ENCODE results near the gene GSK3B.
A peak's percentile ranks its signal among the peaks of the same experiment; 100 is the strongest.
"Not testable (repeated sequence)": the region's sequence is repeated elsewhere in the genome, so short reads cannot be mapped to it uniquely, and the experiment has no call there.

Gene GSK3B

DNA sequence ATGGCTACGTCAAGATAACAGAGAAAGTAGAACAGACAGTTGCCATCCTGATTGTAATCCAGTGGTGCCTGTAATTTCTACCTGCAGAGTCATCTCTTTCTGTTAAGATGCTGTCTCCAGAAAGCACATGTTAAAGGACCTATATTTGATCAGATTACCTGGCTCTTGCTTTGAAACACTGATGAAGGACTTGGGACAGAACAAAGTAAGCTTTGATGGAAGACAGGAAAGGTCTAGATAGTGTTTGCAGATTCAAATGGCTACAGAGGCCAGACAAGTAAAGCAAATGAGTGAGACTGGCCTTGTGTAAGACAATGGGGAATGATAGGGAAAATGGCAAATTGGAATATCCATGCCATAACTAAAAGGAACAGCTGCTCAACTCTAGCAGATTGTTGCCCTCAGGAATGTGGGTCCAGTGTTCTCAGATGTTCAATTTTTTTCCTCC is 1.8 kb upstream of the GSK3B start:
- no peak for DNase-seq (ENCODE audit: low spot score)

DNA sequence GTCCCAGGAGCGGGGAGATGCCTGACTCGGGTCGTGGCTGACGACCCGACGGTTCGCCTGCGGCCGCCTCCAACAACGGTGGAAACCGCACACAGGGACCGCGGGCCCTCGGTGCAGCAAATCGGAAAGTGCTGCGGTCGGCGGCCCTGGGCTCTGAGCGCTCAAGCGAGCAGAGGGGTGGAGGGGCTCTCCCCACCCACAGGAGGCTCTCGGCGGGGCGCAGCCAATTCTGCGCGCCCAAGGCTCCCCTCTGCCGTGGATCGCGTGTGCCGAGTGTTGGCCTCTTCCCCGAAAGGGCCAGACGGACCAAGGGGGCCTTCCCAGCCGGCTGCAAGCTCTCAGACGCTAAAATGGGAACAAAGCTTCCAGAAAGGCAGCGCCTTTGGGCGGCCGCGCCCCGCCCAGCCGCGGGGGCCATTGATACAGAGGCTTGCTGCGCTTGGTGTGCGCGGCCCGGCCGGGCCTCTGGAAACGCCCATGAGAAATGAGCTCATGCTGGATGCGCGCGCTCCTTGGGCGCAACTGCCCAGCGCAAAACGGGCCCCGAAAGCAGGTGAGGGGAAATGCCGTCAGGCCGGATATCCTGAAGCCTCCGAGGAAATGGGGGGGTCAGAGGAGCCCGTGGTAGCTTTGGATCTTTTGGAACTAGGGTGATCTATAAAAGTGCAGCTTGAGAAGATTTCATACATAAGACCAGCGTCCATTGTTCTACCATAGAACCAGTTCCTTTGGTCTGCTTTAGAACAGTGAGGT is 1.2 kb upstream of the GSK3B start:
- peak; percentile 74 for DNase-seq (ENCODE audit: low spot score)

DNA sequence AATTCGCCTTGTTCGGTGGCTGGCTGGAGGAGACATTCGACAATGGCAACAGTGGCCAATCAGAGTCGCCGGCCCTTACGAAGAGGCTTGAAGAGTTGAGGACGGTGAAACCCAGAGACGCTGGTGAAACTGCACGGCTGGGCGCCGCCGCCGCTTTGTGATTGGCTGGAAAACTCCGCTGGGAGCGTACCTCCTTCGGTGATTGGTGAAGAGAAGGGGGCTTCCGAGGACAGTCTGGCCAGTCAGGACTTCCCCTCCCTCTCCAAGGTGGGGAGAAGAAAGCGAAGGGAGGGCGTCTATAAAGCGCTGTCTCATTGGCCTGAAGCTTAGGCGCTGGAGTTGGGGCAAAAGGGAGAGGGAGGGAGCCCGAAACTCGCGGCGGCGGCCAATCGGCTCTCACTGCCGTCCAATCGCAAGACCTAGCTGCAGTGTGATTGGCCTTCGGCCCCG is 554 bp upstream of the GSK3B start:
- peak; percentile 98 for DNase-seq (ENCODE audit: low spot score)

DNA sequence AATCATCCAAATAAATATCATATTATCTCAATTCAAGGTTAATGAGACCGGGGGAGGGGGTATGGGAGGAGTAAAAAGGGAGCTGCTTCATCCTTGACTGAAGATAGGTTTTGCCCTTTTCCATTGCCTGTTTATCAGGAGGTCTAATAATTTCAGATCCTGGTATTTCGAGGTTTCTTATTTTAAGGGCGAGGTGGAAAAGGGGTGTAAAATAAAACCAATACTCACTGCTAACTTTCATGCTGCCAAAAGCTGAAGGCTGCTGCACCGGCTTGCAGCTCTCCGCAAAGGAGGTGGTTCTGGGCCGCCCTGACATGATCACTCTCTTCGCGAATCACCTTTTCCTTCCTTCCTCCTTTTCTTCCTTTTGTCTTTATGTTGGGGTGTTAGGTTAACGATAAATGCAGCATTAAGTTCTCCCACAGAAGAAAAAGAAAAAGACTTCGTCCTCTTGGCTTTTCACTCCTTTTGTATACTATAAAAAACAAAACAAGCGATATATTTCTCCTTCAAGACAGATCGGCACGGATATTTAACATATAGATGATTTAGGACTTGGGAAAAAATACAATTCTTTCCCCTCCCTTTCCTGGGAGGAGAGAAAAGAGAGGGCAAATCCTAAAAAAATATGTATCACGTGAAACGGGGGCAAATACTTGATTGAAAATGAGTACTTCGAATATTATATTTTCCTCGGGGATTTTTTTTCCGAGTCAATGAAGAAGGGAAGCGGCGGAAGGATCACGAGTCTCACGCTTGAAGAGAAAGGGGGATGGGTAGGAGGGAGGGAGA is 932 bp downstream of the GSK3B start:
- no peak for DNase-seq (ENCODE audit: low spot score)

DNA sequence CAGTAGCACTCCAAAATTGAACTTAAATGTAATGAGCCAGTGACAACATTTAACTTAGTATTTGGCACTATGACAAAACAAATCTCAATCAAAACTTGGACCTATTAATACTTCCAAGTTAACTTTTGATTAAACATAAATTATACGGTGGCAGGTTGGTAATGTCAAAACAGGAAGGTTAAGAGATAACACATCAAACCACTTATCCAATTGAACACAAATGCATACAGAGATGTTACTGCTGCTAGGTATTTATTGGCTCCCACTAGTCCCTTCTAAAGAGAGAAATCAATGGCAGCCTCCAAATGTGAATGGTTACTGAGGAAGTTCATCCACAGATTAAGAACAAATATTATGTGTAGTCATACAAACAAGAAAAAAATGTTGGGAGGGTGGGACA is 1.8 kb downstream of the GSK3B start:
- DNase-seq (ENCODE audit: low spot score), result no peak

DNA sequence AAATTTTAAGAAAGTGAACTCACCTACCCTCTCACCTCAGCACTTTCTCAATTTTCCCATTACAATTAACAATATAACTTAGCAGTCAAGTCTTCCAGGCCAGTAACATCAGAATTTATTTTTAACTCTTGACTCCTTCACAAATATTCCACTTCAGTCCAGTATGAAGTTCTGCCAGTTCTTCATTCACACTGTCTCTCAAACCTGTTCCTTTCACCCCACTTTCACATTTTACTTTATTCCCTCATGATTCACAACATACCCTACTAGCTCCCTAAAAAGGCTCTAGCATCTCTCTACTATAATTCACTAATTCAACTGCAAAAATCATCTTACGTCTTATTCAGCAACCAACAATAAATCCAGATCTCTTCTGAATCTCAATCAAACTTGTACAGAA is 3.8 kb downstream of the GSK3B start:
- DNase-seq (ENCODE audit: low spot score), result no peak

DNA sequence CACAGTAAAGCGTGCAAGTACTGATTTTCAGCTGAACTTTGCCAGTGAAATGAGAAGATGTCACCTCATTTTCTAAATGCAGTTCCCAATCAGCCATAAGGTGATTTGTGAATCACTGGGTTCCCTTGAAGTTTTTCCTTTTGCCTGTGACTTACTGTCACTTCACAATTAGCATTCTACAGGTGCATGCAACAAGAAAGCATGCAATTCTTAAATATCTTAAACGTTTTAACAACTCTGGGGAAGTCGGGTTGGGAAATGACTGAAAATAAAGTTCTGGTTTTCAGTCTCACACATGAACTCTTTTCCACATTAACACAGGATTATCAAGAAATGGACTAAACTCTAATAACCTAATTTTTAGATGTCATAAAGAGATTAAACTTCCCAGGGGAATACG is 5.2 kb downstream of the GSK3B start:
- no peak for DNase-seq (ENCODE audit: low spot score)

DNA sequence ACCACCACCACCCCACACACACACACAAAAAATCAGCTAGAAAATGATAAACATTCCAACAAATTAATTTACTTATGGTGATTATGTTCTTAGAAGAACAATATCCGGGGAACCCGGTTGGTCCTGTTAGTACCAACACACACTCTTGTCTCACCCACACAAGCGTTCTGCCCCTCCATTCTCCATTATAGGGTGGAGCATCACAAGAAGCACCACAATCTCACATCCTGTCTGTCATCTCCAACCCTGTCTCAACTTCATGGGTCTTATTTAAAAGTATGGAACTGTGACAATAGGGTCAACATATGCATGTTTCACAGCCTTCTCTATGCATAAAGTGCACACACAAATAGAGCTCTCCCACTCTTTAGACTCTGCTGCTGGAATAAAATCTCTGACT is 5.6 kb downstream of the GSK3B start:
- no peak for DNase-seq (ENCODE audit: low spot score)

DNA sequence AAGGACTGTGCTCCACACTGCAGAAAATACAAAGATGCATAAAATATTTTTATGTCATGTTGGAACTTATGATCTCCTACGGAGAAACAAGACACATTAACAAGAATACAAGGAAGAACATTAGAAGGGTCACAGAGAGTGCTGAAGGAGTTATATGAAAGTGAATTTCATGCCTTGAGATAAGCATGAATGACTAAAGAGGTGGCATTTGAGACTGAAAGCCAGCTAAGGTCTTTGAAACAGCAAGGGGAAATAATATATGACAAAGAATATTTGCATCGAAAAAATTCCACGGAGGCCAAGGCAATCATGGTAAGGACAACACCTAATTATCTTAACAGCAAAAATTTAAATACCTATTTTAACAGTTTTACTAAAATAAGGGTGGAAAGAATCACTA is 12.5 kb downstream of the GSK3B start:
- no peak for DNase-seq (ENCODE audit: low spot score)

DNA sequence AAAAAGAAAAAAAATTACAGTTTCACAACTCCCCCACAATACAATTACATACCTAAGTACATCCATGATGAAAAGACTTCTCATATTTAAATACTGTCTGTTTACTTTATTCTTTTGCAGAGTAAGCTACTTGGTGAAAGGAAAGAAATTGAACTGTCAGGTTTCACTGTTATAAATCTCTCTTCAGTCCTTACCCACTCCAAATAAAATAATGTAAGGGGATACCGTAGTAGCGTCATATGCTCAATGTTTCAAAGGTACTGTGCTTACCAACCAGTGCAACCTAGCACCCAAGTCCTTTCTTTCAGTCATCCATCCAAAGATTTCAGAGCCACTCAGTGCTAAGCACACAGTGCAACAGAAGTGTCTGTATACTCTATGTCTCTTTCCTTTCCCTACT is 13.4 kb downstream of the GSK3B start:
- DNase-seq (ENCODE audit: low spot score), result no peak

DNA sequence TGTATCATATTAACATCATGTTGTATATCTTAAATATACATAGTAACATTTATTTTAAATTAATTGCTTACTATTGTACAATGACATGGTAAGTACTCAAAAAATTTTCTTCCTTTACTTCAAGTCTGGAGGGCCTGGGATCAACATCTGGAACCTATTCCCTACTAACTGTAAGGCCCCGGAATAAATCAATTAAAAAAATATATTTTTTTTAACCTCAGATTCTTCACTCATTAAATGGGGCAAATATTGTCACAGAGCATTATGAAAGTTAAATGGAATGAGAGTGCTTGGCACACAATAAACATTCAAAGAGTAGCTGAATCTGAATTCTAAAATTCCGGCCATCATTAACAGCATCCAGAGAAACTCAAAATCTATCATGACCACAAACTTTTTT is 16.5 kb downstream of the GSK3B start:
- no peak for DNase-seq (ENCODE audit: low spot score)

DNA sequence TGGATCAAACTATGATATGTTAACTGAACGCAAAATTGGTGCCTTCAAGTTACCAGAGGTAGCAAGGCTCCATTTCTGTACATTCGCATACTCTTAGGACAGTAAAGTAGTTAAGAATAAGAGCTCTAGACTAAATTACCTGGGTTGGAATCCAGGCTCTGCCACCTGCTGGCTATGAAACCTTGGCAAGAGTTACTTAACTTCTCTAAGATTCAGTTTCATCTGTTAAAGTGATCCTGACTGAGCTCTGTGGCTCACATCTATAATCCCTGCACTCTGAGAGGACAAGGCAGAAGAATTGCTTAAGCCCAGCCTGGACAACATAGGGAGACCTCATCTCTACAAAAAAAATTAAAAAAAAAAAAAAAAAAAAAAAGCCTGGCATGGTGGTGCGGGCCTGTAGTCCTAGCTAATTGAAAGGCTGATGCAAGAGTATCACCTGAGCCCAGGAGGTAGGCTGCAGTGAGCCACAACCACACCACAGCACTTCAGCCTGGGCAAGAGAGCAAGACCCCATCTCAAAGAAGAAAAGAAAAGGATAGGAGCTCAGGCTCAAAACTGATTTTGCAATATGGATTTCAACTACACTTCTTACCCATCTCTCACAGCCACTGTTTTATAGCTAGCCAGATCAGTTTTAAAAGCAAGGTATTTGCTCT is 21.3 kb downstream of the GSK3B start:
- DNase-seq (ENCODE audit: low spot score), result no peak

DNA sequence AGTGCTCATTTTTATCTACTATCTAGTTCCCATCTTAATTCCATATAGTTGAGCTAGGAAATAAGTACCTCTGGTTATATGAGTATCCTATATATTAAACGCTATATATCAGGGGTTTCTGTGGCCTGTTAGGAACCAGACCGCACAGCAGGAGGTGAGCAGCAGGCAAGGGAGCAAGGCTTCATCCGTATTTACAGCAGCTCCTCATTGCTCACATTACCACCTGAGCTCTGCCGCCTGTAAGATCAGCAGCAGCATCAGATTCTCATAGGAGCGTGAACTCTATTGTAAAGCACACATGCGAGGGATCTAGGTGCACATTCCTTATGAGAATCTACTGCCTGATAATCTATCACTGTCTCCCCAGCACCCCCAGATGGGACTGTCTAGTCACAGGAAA is 23.0 kb downstream of the GSK3B start:
- DNase-seq (ENCODE audit: low spot score), result no peak

DNA sequence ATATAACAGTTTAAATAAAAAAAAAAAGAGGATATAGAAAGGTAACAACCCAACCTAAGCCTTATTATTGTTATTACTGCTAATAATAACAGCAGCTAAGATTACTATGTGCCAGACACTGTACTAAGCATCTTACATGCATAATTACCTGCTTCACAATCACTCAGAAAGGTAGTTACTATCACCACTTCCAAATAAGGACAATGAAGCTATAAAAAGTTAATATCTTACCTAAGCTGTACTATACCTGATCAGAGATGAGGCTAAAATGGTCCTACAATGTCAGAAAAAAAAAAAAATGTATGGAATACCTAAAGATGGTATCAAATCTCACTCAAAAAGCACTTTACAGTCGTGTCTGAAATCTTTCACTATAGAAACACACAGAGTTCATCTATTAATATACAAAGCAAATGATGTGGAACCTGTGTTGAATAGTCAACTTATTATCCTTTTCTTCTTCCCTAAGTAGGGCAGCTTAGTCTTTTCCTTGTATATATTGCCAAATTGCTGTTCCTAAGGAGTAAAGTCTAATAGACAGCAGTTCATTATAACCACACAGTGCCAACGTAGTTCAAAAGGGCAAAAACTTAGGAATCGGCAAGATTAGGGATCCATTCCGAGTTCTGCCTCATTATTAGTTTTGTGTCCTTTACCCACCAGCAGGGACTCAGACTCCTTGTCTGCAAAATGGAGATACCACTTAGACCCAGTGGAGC is 23.8 kb downstream of the GSK3B start:
- DNase-seq (ENCODE audit: low spot score), result no peak

DNA sequence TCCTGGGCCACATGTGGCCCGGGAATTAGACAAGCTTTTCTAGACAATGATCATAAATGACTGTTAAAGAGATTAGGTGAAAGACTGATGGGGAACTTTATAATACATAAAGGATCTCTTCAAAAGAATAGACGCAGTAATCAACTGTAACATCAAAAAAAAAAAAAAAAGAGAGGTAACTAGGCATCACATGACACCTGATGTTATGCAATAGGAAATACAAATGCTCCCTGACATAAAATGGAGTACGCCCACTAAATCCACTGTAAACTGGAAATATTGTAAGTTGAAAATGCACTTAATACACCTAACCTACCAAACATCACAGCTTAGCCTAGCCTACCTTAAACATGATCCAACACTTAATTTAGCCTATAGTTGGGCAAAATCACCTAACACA is 27.2 kb downstream of the GSK3B start:
- DNase-seq (ENCODE audit: low spot score), result no peak

DNA sequence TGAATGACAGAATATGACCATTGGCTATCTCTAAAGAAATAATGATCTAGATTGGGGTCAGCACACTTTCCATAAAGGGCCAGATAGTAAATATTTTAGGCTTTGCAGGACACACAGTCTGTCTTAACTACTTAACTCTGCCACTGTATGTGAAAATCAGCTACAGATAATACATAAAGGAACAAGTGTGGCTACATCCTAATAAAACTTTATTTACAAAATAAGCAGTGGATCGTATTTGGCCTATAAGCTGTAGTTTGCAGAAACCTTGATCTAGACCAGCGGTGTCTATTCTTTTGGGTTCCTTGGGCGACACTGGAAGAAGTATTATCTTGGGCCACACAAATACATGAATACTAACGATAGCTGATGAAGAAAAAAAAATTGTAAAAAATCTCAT is 27.6 kb downstream of the GSK3B start:
- DNase-seq (ENCODE audit: low spot score), result no peak

DNA sequence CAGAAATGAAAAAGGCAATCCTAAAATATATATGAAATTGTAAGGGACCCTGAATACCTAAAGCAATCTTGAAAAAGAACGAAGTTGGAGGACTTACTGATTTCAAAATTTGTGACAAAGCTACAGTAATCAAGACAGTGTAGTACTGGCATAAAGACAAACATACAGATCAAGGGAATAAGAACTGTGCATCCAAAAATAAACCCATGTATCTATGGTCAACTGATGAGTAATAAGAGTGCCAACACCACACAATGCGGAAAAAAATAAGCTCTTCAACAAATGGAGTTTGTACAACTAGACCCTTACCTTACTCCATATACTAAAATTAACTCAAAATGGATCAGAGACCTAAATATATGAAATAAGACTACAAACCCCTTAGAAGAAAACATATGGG is 29.6 kb downstream of the GSK3B start:
- DNase-seq (ENCODE audit: low spot score), result no peak

DNA sequence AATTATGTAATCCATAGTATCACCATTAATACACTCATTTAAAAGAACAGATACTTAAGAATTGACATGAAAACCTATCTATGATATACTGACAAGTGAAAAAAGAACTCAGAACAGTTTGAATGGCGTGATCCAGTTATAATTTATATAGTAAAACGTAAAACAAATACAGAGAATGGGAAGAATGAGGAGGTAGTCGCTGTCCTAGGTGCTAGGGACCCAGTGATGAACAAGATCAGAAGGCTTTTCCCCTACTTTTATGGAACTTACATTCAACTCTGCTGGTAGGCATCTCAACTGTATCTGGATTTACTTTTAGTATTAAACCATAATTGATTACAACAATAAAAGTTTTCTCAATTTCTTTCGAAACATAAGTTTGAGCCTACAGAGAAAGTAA is 31.8 kb downstream of the GSK3B start:
- no peak for DNase-seq (ENCODE audit: low spot score)

DNA sequence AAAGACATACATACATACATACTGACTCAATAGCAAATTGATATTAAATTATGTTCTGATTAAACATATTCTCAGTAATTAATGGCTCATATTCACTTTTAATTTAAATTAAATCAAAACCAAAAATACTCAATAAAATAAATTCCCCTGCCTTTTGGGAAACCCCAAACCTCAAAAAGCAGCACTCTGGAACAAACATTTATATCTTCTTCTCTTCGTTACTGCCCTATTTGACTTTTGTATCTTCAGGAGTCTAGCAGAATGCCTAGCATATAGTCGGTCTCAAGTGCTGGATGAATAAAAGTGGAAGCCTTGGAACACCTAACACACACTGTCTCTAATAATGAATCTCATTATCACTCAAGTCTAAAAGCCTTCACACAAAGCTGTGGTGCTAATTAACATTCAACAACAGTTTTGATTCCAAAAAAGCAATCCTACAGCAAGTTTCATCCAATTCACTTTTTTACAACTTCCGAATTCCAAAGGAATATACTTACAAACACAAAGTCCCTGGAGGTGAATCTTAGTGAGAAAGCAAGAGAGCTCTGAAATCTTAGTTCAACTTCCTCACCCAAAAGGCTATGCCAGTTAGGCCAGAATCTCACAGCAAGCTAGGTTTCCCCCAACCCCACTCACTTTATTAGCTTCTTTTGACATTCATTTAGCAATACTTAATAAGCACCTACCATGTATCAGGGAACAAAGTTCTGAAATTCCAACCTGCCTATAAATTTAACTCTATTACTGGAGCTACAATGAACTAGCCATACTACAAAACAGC is 35.0 kb downstream of the GSK3B start:
- no peak for DNase-seq (ENCODE audit: low spot score)

DNA sequence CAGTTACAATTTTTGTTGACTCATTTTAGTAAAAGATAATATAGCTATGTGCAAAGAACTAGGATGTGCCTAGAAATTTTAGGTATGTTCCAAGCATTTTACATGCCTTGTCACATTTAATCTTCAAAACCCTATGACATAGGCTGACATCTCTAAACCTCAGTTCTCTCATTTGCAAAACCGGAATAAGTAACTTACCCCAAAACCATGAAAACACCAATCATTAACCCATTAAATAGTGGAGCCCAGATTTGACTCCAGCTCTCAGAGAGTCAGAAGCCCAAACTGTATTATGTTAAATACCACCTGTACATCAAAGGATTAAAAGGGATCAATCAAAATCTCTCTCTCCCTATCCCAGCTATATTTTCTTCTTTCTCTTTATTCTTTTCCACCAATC is 36.6 kb downstream of the GSK3B start:
- no peak for DNase-seq (ENCODE audit: low spot score)

DNA sequence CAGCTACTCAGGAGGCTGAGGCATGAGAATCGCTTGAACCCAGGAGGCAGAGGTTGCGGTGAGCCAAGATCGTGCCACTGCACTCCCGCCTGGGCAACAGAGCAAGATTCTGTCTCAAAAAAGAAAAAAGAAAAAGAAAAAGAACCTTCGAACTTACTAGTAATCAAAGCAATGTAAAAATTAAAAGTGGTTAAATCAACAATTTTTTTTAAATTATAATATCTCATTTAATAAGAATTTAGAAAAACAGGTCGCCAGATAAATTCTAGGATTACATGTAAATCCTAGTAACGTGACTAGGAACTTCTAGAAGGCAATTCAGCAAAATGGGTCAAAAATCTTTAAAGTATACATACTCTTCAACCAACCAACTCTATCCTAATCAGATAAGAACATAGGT is 37.2 kb downstream of the GSK3B start:
- no peak for DNase-seq (ENCODE audit: low spot score)

DNA sequence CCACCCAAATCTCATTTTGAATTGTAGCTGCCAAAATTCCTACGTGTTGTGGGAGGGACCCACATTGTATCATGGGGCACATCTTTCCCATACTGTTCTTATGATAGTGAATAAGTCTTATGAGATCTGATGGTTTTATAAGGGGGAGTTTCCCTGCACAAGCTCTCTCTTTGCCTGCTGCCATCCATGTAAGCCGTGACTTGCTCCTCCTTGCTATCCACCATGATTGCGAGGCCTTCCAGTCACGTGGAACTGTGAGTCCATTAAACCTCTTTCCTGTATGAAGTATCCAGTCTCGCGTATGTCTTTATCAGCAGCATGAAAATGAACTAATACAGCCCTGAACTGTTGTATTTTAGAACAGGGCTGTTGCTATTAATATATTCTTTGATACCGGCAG is 40.6 kb downstream of the GSK3B start:
- DNase-seq (ENCODE audit: low spot score), result not testable (repeated sequence)
